H1 (cell line): ENCODE results near the gene PHACTR1. TPM values are rescaled to one million over a fixed set of nuclear protein-coding genes. Genes with fewer than 3 reads are reported as not detected.

Experiments
- CTCF ChIA-PET: fragments of 300-600 bp; sonication (Branson Sonifier 250); formaldehyde crosslinking; loops from one replicate; lab custom pipeline; 2021; ENCODE audit not compliant: partially characterized antibody; lab: Charles Lee
- POLR2A ChIA-PET: fragments of 300-600 bp; sonication (Branson Sonifier 250); formaldehyde crosslinking; loops from one replicate; lab custom pipeline; 2021; ENCODE audit warnings: inconsistent platforms; ENCODE audit not compliant: partially characterized antibody; lab: Charles Lee
- DNase-seq, 2 experiments: peaks; one replicate each; pipeline versions ENCODE4 v3.0.0 to v3.0.0-alpha.2; 2010 to 2022; ENCODE audit warnings: low spot score in 2 of 2, low read depth in 1 of 2, mixed read lengths in 1 of 2
- FAIRE-seq: peaks from 2 replicates; lab custom pipeline; 2011; peaks lifted over from hg19 to GRCh38; lab: Jason Lieb, UNC
- H2AFZ ChIP-seq: 2 replicates; pipeline ENCODE4 v1.8.1; 2012; ENCODE audit warnings: low read length, inconsistent platforms
- H2AK5ac ChIP-seq: 2 replicates; pipeline ENCODE4 v1.6.1; 2013; ENCODE audit warnings: low read depth, low read length
- H2BK120ac ChIP-seq: replicated peaks from 2 replicates; pipeline ENCODE3; 2013; ENCODE audit warnings: low read depth, low read length, inconsistent platforms
- H2BK12ac ChIP-seq: 2 replicates; pipeline ENCODE4 v1.6.1; 2013; ENCODE audit warnings: low read depth, low read length
- H2BK15ac ChIP-seq: 2 replicates; pipeline ENCODE4 v1.6.1; 2013; ENCODE audit warnings: low read length
- H2BK20ac ChIP-seq: 2 replicates; pipeline ENCODE4 v1.6.1; 2013; ENCODE audit warnings: low read length
- H2BK5ac ChIP-seq: 2 replicates; pipeline ENCODE4 v1.6.1; 2013; ENCODE audit warnings: low read depth, low read length
- H3K14ac ChIP-seq: 2 replicates; pipeline ENCODE4 v1.6.1; 2013; ENCODE audit warnings: inconsistent platforms; ENCODE audit not compliant: insufficient read length
- H3K18ac ChIP-seq: 2 replicates; pipeline ENCODE4 v1.6.1; 2013; ENCODE audit warnings: low read length; ENCODE audit errors: extremely low read depth
- H3K23ac ChIP-seq: 2 replicates; pipeline ENCODE4 v1.6.1; 2013; ENCODE audit warnings: inconsistent platforms; ENCODE audit not compliant: insufficient read length
- H3K23me2 ChIP-seq: 2 replicates; pipeline ENCODE4 v1.6.1; 2013; ENCODE audit warnings: low read depth, low read length
- H3K27ac ChIP-seq: 2 replicates; pipeline ENCODE4 v1.6.1; 2011; ENCODE audit warnings: low read depth, low read length, inconsistent platforms
- H3K27me3 ChIP-seq, 4 experiments: replicated peaks in 1 of 4; 1 replicate in 1 of 4; 2 replicates in 3 of 4; pipeline versions ENCODE4 v1.6.1 to v1.8.1; 2011 to 2013; ENCODE audit warnings: low read length in 3 of 4, mild to moderate bottlenecking in 3 of 4, inconsistent platforms in 2 of 4, mixed read lengths in 2 of 4, moderate library complexity in 1 of 4; ENCODE audit not compliant: control insufficient read depth in 3 of 4, insufficient read depth in 3 of 4; ENCODE audit errors: extremely low read depth in 1 of 4
- H3K36me3 ChIP-seq, 4 experiments: 2 replicates each; pipeline versions ENCODE4 v1.6.1 to v1.8.1; 2011 to 2013; ENCODE audit warnings: mild to moderate bottlenecking in 4 of 4, low read length in 3 of 4, moderate library complexity in 2 of 4, control low read depth in 1 of 4, inconsistent platforms in 1 of 4; ENCODE audit not compliant: insufficient read depth in 4 of 4, control insufficient read depth in 2 of 4
- H3K4ac ChIP-seq: replicated peaks from 2 replicates; pipeline ENCODE3; 2013; ENCODE audit warnings: low read length, low read depth, mixed read lengths, inconsistent platforms; ENCODE audit not compliant: insufficient read length
- H3K4me1 ChIP-seq, 4 experiments: replicated peaks in 1 of 4; 1 replicate in 1 of 4; 2 replicates in 3 of 4; pipeline versions ENCODE4 v1.6.1 to v1.8.1; 2011 to 2013; ENCODE audit warnings: low read length in 3 of 4, inconsistent platforms in 2 of 4, mixed read lengths in 1 of 4; ENCODE audit not compliant: insufficient read depth in 4 of 4, control insufficient read depth in 3 of 4
- H3K4me2 ChIP-seq, 2 experiments: 2 replicates each; pipeline versions ENCODE4 v1.6.1 to v1.8.1; 2011 to 2013; ENCODE audit warnings: low read depth in 2 of 2, low read length in 2 of 2, control low read depth in 1 of 2, inconsistent platforms in 1 of 2, mild to moderate bottlenecking in 1 of 2; ENCODE audit not compliant: insufficient read depth in 1 of 2
- H3K4me3 ChIP-seq, 4 experiments: fragments of 200-600, 300-600 bp in 1 of 4; sonication (generic), shearing (Covaris generic), sonication (Bioruptor Twin) in 1 of 4; 2 replicates each; pipeline versions ENCODE4 v1.5.1 to v1.8.1; 2011 to 2016; ENCODE audit warnings: low read length in 4 of 4, low read depth in 3 of 4, control low read depth in 2 of 4, inconsistent platforms in 2 of 4, mild to moderate bottlenecking in 2 of 4, mixed read lengths in 1 of 4, moderate library complexity in 1 of 4; ENCODE audit not compliant: insufficient read depth in 2 of 4; ENCODE audit errors: extremely low read depth in 1 of 4
- H3K56ac ChIP-seq: replicated peaks from 2 replicates; pipeline ENCODE3; 2013; ENCODE audit warnings: low read depth, mild to moderate bottlenecking, mixed read lengths, low read length, inconsistent platforms; ENCODE audit not compliant: insufficient read length
- H3K79me1 ChIP-seq: 2 replicates; pipeline ENCODE4 v1.6.1; 2013; ENCODE audit warnings: low read depth, low read length, control low read depth
- H3K79me2 ChIP-seq, 2 experiments: 2 replicates each; pipeline versions ENCODE4 v1.6.1 to v1.8.1; 2012 to 2013; ENCODE audit warnings: low read length in 2 of 2, mild to moderate bottlenecking in 2 of 2, inconsistent platforms in 1 of 2; ENCODE audit not compliant: insufficient read depth in 2 of 2, control insufficient read depth in 1 of 2
- H3K9ac ChIP-seq, 4 experiments: replicated peaks in 1 of 4; 1 replicate in 1 of 4; 2 replicates in 3 of 4; pipeline versions ENCODE4 v1.6.1 to v1.8.1; 2011 to 2013; ENCODE audit warnings: low read depth in 3 of 4, low read length in 3 of 4, control low read depth in 2 of 4, mild to moderate bottlenecking in 2 of 4, moderate library complexity in 2 of 4, inconsistent platforms in 1 of 4; ENCODE audit errors: extremely low read depth in 1 of 4
- H3K9me3 ChIP-seq, 2 experiments: 2 replicates each; pipeline versions ENCODE4 v1.6.1 to v1.8.1; 2012 to 2013; ENCODE audit warnings: mild to moderate bottlenecking in 2 of 2, moderate library complexity in 2 of 2, control low read depth in 1 of 2, inconsistent platforms in 1 of 2, low read depth in 1 of 2, low read length in 1 of 2, mixed read lengths in 1 of 2; ENCODE audit not compliant: insufficient read depth in 2 of 2
- H4K20me1 ChIP-seq, 2 experiments: replicated peaks in 1 of 2; 2 replicates each; pipeline versions ENCODE3 to v1.8.1; 2011 to 2013; ENCODE audit warnings: inconsistent platforms in 2 of 2, low read length in 2 of 2, mild to moderate bottlenecking in 1 of 2; ENCODE audit not compliant: insufficient read depth in 2 of 2, control insufficient read depth in 1 of 2
- H4K5ac ChIP-seq: 2 replicates; pipeline ENCODE4 v1.6.1; 2013; ENCODE audit warnings: low read length, low read depth, mixed read lengths, inconsistent platforms; ENCODE audit not compliant: insufficient read length
- H4K8ac ChIP-seq: 2 replicates; pipeline ENCODE4 v1.8.0; 2013; ENCODE audit warnings: mild to moderate bottlenecking, moderate library complexity, low read length, inconsistent platforms; ENCODE audit not compliant: insufficient read depth; ENCODE audit errors: extremely low read depth
- H4K91ac ChIP-seq: replicated peaks from 2 replicates; pipeline ENCODE3; 2013; ENCODE audit warnings: low read length, mixed read lengths, inconsistent platforms; ENCODE audit not compliant: insufficient read length
- ATF2 ChIP-seq: IDR thresholded peaks from 2 replicates; pipeline ENCODE4 v1.6.1; 2012; ENCODE audit warnings: low read length, inconsistent platforms
- CBX5 ChIP-seq: fragments of 300-800, 300-1000 bp; sonication (generic); IDR thresholded peaks from 2 replicates; pipeline ENCODE4 v1.7.1; 2016; ENCODE audit warnings: antibody characterized with exemption, low read length, low read depth
- E2F6 ChIP-seq: IDR thresholded peaks from 2 replicates; pipeline ENCODE4 v1.6.1; 2012; ENCODE audit warnings: inconsistent platforms
- KDM5A ChIP-seq: fragments of 200-600 bp; IDR thresholded peaks from 2 replicates; pipeline ENCODE4 v1.7.1; 2012; ENCODE audit warnings: mild to moderate bottlenecking, low read length, inconsistent platforms, mixed read lengths
- RXRA ChIP-seq: IDR thresholded peaks from 2 replicates; pipeline ENCODE4 v1.6.1; 2011; ENCODE audit warnings: low read depth, mild to moderate bottlenecking, low read length, moderate library complexity; ENCODE audit not compliant: insufficient read depth
- SIX5 ChIP-seq: IDR thresholded peaks from 2 replicates; pipeline ENCODE4 v1.6.1; 2011; ENCODE audit warnings: mild to moderate bottlenecking, low read depth, low read length
- SUZ12 ChIP-seq: fragments of 200-600 bp; sonication (generic); IDR thresholded peaks from 2 replicates; pipeline ENCODE4 v1.6.1; 2012; ENCODE audit warnings: mild to moderate bottlenecking, inconsistent platforms, low read length, moderate library complexity, mixed read lengths
- TAF1 ChIP-seq: IDR thresholded peaks from 2 replicates; pipeline ENCODE4 v1.6.1; 2011; ENCODE audit warnings: mild to moderate bottlenecking, low read depth, low read length
- WGBS, 2 experiments: shearing (Covaris generic) in 1 of 2; methylation state at CpG; one replicate each; pipeline versions ENCODE4 v1.1.6 to v1.1.7; 2013 to 2015; ENCODE audit warnings: low lambda C conversion rate in 2 of 2, mixed read lengths in 2 of 2, inconsistent platforms in 1 of 2, low coverage in 1 of 2, missing lambda C conversion rate in 1 of 2; ENCODE audit not compliant: insufficient replicate concordance in 2 of 2, insufficient coverage in 1 of 2, insufficient read length in 1 of 2; ENCODE audit errors: extremely low coverage in 1 of 2, missing lambda C conversion rate in 1 of 2; 5-methylcytosine and 5-hydroxymethylcytosine counted together
- polyA plus RNA-seq, 7 experiments: library from polyadenylated mRNA; depleted of rRNA in 3 of 7; stranded (reverse) in 5 of 7; unstranded in 2 of 7; fragments of >200 nt in 5 of 7; fragments of 200-250 nt in 2 of 7; gene quantifications; 1 replicate in 5 of 7; 2 replicates in 1 of 7; 4 replicates in 1 of 7; pipeline versions ENCODE4 v1.2.1 to v1.2.3, GENCODE V29; 2011 to 2013; ENCODE audit warnings: missing spikeins in 2 of 7, mixed read lengths in 2 of 7
- total RNA-seq: library from RNA; stranded (reverse); fragmentation: NEBNext Ultra II Directional; extraction: Animal tissue kit (Norgen Biotek cat#: 25700); gene quantifications from 2 replicates; pipeline ENCODE4 v1.2.1, GENCODE V29; 2021

PHACTR1 gene
- total and polyA plus RNA-seq, 2 of the 8 experiments (the other 6 are each of a cell fraction or from before 2014, with no cell fraction given), result 3.9 to 17.1 TPM

- FAIRE-seq (no peak), DNase-seq (no peak)
- Histone ChIP-seq H4K20me1 (no peaks in the 10 kb centered on the region), H2BK15ac (no peak overlapping the region), H4K8ac (no peak overlapping the region), H3K14ac (no peak overlapping the region), H3K4me2 (no peak overlapping the region), H2BK120ac (no peak overlapping the region), H3K4me1 (peaks cover 0 to 4% (median under 1%) of the 10 kb centered on the region in 4 experiments; a peak in 1 of 7 replicates), H3K9ac (no peak overlapping the region), H4K5ac (no peak overlapping the region), H3K27ac (no peak overlapping the region), H2AK5ac (no peak overlapping the region), H3K4me3 (no peak overlapping the region), H3K18ac (no peak overlapping the region), H3K36me3 (no peaks in the 10 kb centered on the region), H2BK5ac (no peak overlapping the region), H3K4ac (no peak overlapping the region), H2AFZ (no peak overlapping the region), H3K9me3 (no peaks in the 10 kb centered on the region), H3K23me2 (no peaks in the 10 kb centered on the region), H2BK12ac (no peak overlapping the region), H3K79me1 (no peaks in the 10 kb centered on the region), H3K23ac (no peak overlapping the region), H4K91ac (no peak overlapping the region), H3K56ac (no peak overlapping the region), H3K79me2 (no peaks in the 10 kb centered on the region), H3K27me3 (no peaks in the 10 kb centered on the region), H2BK20ac (no peak overlapping the region)
- WGBS, 2 experiments, result 84% methylated on average over 6 of the region's 6 CpGs; no CpG with 5 or more reads in 1 of the 2 experiments
- CTCF ChIA-PET, result interaction anchor here (0.7 kb wide), 1 partner anchor 66 kb away, joined by 3 read pairs; no protein-coding TSS in a partner anchor
- POLR2A ChIA-PET, result interaction anchor here (0.7 kb wide), 1 partner anchor 59 kb away, joined by 6 read pairs; no protein-coding TSS in a partner anchor
- TF ChIP-seq SIX5 (no peak), RXRA (no peak), KDM5A (no peak), E2F6 (no peak), CBX5 (no peak), SUZ12 (no peak), ATF2 (no peak), TAF1 (no peak)
Observed at GRCh38 chr6:13071550-13072345, 355.2 kb downstream of the PHACTR1 start.
